HG03571 (cell line): ENCODE results near the gene FAIM.
"Not testable (repeated sequence)": the region's sequence is repeated elsewhere in the genome, so short reads cannot be mapped to it uniquely, and the experiment has no call there.

Experiments
- ATAC-seq: cut with Tn5 transposase; IDR thresholded peaks from one replicate; pipeline ENCODE4 v1.9.1; 2021; ENCODE audit not compliant: unreplicated experiment

FAIM gene

DNA sequence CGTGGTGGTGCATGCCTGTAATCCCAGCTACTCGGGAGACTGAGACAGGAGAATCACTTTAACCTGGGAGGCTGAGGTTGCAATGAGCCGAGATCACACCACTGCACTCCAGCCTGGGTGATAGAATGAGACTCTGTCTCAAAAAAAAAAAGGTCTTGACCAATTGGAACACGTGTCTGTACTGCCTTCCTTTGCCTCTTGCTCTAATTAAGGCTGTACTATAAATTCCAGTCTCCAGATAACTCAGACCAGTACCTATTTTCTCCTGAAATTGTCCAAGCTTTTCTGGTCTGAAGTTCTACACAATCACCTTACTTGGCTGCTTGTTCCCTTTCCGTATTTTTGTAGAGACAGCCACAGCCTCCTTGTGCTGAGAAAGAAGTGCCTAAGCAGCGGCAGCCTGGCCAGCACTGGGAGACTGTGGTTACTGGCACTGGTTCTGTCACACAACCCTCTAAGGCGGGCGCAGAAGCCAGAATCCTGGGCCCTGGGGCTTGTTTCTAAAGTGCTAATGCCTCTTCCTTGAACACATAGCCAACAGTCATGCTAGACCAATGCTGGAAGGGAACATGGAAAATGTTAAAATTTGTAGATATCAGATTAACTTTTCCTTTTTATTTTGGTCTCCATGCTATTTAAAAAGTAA lies 8.3 kb upstream of the FAIM start:
- no peak for ATAC-seq

DNA sequence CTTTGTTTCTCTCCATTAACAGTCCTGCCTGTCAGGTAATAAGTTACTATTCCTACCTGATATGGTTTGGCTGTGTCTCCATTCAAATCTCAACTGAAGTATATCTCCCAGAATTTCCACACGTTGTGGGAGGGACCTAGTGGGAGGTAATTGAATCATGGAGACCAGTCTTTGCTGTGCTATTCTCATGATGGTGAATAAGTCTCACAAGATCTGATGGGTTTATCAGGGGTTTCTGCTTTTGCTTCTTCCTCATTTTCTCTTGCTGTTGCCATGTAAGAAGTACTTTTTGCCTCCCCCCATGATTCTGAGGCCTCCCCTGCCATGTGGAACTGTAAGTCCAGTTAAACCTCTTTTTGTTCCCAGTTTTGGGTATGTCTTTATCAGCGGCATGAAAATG lies 6.9 kb upstream of the FAIM start:
- not testable (repeated sequence) for ATAC-seq

DNA sequence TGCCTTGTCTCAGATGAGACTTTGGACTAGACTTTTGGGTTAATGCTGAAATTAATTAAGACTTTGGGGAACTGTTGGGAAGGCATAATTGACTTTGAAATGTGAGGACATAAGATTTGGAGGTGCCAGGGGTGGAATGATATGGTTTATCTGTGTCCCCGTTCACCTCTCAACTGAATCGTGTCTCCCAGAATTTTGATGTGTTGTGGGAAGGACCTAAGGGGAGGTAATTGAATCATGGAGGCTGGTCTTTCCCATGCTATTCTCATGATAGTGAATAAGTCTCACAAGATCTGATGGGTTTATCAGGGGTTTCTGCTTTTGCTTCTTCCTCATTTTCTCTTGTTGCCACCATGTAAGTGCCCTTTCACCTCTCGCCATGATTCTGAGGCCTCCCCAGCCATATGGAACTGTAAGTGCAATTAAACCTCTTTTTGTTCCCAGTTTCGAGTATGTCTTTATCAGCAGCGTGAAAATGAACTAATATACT lies 4.4 kb upstream of the FAIM start:
- ATAC-seq: not testable (repeated sequence)

DNA sequence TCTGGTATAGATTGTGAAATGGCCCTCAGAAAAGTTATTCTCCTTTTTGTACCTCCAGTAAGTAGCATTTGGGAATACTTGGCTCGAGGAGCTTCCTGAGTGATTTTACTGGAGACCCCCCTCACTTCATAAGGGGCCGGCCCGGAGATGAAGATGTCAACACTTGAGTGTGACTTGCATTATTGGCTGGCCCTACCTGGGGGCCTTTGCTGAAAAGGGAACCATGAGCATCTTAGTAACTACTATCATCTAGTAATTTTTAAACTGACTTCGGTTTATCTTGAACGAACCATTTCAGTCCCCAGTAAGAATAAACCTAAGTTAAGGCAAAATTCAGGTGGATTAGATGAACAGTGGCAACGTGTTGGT lies 1.3 kb downstream of the FAIM start:
- ATAC-seq: no peak

DNA sequence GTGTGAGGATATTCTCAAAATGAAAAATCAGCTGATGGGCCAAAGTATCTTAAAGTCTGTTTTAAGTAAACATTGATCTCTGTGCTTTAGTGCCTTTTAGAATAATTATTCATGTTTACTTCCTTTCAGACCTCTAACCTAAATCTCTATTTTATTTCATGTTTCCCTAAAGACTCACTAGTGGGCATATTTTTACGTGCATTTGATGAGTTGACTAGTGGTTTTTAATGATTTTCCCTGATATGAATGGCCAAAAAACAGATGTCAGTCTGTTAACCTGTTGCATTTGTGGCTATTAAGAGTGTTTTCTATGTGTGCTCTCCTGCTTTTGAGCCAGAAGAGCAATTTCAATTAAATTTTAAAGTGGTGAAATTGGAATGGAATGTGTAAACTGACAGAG lies 6.9 kb downstream of the FAIM start:
- ATAC-seq: no peak

DNA sequence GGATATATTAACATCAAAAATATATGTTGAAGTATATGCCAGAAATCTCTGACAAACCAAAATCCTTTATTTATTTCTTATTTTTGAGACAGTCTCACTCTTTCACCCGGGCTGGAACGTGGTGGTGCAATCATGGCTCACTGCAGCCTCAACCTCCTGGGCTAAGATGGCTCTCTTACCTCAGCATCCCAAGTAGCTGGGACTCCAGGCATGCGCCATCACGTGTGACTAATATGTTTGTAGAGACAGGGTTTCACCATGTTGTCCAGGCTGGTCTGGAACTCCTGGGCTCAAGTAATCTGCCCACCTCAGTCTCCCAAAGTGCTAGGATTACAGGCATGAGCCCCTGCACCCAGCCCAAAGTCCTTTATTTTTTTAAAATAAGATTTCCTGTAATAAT lies 11.9 kb downstream of the FAIM start:
- ATAC-seq: no peak

DNA sequence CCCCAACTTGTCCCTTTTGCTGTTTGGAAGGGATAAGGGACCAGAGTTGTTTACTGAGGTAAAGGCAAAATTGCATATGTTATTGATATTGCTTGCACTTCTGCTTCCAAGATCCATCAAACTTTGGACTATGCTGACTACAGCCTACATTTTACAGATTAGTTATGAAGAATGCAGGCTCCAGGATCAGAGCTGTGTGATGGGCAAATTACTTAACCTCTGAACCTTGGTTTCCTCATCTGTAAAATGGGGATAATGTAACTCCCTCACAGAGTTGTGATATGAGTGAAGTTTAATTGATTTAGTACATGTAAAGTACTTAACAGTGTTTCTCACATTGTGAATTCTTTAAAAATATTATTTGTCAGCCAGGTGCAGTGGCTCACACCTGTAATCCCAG lies 15.9 kb downstream of the FAIM start:
- no peak for ATAC-seq

DNA sequence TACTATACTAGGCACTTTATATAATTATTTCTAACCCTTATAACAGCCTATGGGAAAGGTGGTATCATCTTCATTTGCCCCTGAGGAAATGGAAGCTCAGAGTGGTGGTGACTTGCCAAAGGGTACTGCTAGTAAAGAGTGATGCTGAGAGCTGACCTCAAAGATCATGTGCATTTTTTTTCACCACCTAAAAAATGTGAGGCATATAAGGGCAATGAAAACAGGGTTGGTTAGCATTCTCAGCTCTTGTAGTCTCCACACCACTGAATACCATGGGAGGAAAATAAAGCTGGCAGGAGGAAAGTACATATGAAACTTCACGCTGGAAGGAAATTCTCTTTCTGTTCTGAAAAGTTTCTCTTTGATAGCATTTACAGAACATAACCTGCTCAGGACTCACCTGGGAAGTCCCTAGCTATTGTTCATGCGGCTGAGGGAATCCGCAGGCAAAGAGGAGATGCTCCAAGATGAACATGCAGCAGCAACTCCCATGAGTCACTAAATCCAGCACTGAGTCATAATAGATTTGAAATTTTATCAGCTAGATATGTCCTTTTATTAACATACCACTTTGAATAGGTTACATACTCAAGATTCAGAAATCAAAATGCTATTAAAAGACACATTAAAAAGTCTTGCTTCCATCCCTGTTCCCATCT lies 17.3 kb downstream of the FAIM start:
- no peak for ATAC-seq

DNA sequence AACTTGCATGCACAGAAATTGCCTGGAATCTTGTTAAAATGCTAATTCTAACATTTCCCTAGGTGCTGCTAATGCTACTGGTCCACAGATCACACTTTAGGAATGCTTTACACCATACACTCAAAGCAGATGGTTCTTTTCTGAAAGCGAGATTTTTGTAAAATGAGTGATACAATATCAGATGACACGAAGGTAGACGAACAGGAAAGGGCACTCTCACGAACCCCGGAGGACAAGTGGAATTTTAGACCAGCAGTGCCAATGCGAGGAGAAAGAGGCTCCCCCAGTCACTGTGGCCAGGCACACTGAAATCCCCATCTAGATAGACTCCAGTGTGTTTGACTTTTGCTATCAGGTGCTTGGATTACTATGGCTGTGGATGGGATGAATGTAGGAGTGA lies 21.0 kb downstream of the FAIM start:
- no peak for ATAC-seq

DNA sequence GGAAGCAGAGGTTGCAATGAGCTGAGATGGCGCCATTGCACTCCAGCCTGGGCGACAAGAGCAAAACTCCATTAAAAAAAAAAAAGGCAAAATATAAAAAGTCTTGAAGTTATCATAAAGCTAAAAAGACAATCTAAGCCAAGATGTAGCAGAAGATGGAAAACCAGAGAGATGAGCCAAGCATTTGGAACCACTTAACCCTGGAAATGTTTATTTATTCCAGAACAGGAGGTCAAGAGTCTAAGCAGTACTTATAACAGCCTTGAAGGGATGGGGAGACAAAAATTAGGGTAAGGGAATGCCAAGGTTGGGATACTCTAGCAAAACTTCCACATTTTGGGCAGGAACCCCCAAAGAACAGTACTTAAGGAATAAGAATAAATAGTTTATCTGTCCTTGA lies 30.1 kb downstream of the FAIM start:
- no peak for ATAC-seq

DNA sequence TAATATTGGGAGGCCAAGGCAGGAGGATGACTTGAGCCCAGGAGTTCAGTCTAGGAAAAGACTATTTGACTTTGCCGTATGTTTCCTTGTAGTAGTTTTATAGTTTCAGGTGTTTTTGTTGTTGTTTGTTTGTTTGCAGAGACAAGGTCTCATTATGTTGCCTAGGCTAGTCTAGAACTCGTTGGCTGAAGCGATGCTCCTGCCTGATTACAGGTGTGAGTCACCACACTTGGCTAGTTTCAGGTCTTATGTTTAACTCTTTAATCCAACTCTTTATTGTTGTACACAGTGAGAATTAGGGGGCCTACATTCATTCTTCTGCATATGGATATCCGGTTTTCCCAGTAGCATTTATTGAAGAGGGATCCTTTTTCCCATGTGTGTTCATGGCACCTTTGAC lies 32.0 kb downstream of the FAIM start:
- no peak for ATAC-seq

DNA sequence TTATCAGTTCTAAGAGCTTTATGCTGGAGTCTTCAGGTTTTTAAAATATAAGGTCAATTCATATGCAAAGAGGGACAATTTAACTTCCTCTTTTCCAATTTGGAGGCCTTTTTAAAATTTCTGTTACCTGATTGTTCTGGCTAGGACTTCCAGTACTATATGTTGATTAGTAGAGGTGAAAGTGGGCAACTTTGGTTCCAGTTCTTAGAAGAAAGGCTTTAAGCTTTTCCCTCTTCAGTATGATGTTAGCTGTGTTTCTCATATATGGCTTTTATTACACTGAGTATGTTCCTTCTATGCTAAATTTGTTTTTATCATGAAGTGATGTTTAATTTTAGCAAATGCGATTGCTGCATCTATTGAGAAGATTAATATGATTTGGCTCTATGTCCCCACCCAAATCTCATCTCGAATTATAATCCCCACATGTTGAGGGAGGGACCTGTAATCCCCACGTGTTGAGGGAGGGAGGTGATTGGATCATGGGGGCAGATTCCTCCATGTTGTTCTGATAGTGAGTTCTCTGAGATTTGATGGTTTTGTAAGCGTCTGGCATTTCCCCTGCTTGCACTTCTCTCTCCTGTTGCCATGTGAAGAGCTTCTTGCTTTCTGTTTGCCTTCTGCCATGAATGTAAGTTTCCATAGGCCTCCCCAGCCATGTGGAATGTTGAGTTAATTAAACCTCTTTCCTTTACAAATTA lies 33.8 kb downstream of the FAIM start:
- no peak for ATAC-seq

DNA sequence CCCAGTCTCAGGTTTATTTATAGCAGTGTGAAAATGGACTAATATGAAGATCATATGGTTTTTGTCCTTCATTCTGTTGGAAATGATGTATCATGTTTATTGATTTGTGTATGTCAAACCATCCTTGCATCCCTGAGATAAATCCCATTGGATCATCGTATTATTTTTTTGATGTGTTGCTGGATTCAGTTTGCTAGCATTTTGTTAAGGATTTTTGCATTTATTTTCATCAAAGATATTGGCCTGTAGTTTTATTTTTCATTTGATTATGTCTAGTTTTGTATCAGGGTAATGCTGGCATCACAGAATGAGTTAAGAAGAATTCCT lies 34.3 kb downstream of the FAIM start:
- no peak for ATAC-seq

DNA sequence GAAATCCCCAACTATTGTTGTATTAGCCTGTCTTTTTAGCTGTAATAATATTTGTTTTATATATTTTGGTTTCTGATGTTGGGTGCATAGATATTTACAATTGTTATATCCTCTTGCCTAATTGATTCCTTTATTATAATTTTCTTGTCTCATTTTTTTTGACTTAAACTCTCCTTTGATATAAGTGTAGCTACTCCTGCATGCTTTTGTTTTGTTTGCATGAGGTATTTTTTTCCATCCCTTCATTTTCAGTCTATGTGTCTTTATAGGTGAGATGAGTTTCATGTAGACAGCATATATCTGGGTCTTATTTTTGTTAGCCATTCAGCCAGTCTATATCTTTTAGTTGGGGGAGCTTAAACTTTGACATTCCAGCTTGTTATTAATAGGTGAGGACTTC lies 37.4 kb downstream of the FAIM start:
- no peak for ATAC-seq

DNA sequence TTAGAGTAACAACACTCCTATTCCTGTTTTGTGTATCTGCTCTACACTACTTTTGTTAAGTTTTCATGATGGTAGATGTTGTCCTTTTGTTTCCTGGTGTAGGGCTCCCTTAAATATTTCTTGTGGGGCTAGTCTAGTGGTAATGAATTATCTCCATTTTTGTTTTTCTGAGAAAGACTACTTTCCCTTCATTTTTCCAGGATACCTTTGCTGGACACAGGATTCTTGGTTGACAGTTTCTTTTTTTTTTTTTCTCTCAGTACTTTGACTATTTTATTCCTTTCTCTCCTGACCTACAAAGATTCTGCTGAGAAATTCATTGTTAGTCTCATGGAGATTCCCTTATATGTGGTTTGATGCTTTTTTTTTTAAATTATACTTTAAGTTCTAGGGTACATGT lies 37.9 kb downstream of the FAIM start:
- no peak for ATAC-seq

DNA sequence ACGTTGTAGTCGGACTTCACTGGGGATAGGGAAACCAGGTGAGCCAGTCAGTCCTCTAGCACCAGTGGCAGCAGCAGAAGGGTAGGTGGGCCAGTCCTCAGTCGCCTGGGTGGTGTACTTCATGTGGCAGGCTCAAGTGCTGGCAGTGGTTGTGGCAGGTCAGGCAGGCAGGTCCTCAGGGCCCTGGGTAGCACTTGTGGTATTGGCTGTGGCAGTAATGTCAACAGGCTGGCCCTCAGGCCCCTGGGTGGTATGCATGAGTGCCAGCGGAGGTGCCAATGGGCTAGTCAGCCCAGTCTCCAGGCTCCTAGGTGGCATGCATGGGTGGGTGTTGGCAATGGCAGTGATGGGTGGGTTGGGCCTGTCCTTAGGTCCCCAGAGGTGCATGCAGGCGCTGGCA lies 40.6 kb downstream of the FAIM start:
- no peak for ATAC-seq

DNA sequence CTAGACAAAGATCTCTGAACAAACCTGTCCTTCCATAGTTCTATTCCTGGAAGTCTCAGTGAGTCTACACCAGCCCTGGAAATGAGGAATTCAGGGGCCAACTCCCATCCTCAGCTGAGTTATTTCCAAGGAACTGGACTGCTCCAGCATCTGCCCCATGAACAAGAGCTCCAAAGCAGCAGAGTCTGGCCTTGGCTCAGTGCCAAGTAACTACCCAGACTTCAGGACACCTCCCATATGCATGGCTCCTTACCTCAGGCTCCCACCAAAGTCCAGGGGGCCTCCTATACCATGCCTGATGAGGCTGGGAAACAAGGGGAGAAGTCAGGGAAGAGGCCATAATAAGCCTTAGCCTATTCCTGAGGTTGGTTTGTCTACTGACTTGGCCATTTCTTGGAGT lies 45.0 kb downstream of the FAIM start:
- ATAC-seq: no peak

DNA sequence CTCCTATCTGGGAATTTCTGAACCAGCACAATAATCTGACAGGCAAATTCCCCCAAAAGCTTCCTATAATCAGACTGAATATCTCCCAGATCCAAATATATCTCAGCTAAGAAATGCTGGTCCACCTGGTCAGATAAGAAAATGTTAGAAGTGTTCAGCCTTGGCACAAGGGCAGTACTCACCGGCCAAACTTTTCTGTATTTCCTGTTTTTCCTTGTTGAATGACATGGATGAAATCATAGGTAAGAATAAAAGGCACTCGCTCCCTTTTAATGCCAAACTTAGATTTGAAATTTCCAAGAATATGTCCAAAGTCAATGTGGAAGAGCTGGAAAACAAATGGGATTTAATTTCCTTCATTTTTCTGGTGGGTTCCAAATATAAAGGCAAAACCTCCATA lies 48.9 kb downstream of the FAIM start:
- no peak for ATAC-seq

DNA sequence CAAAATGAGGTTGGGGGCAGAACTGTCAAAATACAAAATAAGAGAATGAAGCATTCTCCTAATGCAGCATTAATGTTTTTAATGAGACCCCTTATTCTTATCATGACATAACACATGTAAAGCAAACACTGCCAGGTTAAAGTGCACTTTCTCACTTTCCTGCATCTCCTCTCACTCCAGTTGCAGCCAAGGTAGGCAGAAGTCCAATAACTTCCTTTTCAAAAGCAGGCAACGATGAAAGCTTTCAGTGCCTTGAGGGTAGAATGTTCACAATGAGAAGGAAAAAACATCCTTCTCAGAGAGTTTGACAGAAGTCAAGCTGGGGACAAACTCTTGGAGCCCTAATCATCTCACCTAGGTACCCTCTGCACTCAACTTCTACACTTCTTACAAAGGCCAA lies 59.5 kb downstream of the FAIM start:
- ATAC-seq: no peak

DNA sequence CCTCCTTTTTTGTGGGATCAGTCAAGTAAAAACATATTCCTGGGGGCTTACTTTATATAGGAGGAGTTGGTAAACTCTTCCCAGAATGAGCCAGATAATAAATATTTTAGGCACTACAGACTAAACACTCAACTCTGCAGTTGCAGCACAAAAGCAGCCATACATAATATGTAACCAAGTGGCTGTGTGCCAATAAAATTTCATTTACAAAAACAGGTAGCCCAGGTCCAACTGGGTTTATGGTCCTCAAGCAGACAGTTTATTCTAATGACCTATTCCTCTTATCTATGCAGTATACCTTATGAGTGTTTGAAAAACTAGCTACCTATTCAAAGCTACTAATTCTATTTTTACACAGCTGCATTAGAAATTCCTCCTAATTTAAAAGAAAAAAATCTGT lies 61.8 kb downstream of the FAIM start:
- no peak for ATAC-seq

DNA sequence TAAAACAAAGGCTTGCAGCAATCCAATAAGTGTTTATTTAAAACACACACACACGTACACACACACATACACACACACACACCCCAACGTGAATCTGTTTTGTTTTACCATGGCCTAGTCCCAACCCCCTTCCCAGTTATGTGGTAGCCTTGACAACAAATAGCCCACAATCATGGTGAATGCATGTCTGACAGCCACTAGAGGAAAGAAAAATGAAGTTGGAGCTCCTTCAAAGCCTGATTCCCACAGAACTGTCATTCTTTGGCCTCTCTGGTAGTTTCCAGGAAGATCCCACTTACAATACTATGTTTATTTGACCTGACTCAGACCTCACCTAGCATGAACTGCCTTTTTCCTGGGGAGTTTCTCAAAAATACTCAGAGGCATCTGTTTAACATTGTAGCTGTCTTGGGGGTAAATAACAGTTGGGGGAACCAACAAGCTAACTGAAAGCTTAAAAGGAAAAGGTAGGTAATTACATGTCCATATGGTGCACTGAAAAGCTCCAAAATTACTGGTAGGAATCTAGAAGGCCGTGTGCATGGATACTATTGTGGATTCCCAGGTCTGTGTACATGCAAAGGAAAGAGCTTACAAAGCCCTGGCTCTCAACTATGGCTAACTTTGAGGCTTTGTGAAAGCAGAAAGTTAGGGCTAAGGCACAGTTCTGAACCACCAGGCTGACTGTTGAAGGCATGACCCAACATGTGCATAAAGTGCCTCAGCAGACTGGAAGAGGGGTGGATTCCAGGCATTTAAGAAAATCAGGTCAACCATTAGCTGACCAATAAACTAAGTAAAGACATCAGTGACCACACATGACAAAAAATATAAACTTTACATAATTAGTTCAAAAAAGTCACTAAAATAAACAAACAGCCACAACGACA lies 65.3 kb downstream of the FAIM start:
- no peak for ATAC-seq

DNA sequence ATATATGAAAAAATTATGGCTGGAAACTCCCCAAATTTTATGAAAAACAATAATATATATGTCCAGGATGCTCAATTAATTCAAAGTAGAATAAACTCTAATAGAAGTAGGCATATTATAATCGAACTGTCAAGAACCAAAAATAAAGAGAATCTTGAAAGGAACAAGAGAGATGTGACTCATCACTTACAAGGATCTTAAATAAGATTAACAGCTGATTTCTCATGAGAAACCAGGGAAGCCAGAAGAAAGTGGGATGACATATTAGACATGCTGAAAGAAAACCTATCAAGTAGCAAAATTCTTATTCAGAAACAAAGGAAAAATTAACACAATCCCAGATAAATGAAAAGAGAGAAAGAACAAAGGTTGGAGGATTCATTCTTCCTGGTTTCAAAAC lies 66.8 kb downstream of the FAIM start:
- no peak for ATAC-seq
